ENCODE data around the gene BTNL9.
"Not testable (repeated sequence)": the region's sequence is repeated elsewhere in the genome, so short reads cannot be mapped to it uniquely, and the experiment has no call there.

DNA sequence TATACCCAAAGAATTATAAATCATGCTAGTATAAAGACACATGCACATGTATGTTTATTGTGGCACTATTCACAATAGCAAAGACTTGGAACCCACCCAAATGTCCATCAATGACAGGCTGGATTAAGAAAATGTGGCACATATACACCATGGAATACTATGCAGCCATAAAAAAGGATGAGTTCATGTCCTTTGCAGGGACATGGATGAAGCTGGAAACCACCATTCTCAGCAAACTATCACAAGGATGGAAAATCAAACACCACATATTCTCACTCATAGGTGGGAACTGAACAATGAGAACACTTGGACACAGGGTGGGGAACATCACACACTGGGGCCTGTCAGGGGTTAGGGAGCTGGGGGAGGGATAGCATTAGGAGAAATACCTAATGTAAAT, 25.4 kb upstream of the BTNL9 start:
- TF ChIP-seq, protein P1, sequence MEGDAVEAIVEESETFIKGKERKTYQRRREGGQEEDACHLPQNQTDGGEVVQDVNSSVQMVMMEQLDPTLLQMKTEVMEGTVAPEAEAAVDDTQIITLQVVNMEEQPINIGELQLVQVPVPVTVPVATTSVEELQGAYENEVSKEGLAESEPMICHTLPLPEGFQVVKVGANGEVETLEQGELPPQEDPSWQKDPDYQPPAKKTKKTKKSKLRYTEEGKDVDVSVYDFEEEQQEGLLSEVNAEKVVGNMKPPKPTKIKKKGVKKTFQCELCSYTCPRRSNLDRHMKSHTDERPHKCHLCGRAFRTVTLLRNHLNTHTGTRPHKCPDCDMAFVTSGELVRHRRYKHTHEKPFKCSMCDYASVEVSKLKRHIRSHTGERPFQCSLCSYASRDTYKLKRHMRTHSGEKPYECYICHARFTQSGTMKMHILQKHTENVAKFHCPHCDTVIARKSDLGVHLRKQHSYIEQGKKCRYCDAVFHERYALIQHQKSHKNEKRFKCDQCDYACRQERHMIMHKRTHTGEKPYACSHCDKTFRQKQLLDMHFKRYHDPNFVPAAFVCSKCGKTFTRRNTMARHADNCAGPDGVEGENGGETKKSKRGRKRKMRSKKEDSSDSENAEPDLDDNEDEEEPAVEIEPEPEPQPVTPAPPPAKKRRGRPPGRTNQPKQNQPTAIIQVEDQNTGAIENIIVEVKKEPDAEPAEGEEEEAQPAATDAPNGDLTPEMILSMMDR (IDR thresholded peaks at IDR 0.05; ENCODE audit: insufficient read depth, low read length, poor library complexity, severe bottlenecking) = not testable (repeated sequence)
- TF ChIP-seq EZH2phosphoT487 (conservative IDR thresholded peaks at IDR 0.05; ENCODE audit: low read length) = not testable (repeated sequence)
